ENCODE data around the gene NOSTRIN.
"Not testable (repeated sequence)": the region's sequence is repeated elsewhere in the genome, so short reads cannot be mapped to it uniquely, and the experiment has no call there.

Gene NOSTRIN, protein sequence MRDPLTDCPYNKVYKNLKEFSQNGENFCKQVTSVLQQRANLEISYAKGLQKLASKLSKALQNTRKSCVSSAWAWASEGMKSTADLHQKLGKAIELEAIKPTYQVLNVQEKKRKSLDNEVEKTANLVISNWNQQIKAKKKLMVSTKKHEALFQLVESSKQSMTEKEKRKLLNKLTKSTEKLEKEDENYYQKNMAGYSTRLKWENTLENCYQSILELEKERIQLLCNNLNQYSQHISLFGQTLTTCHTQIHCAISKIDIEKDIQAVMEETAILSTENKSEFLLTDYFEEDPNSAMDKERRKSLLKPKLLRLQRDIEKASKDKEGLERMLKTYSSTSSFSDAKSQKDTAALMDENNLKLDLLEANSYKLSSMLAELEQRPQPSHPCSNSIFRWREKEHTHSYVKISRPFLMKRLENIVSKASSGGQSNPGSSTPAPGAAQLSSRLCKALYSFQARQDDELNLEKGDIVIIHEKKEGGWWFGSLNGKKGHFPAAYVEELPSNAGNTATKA

GRCh38 chr2:168801961-168802858 is at the start of gene NOSTRIN:
Gene NOSTRIN (plus strand): TSS chr2:168802637. CDS start chr2:168802647, 10 bp downstream.
- no peak for DNase-seq (ENCODE audit: low read depth, low spot score)

DNA sequence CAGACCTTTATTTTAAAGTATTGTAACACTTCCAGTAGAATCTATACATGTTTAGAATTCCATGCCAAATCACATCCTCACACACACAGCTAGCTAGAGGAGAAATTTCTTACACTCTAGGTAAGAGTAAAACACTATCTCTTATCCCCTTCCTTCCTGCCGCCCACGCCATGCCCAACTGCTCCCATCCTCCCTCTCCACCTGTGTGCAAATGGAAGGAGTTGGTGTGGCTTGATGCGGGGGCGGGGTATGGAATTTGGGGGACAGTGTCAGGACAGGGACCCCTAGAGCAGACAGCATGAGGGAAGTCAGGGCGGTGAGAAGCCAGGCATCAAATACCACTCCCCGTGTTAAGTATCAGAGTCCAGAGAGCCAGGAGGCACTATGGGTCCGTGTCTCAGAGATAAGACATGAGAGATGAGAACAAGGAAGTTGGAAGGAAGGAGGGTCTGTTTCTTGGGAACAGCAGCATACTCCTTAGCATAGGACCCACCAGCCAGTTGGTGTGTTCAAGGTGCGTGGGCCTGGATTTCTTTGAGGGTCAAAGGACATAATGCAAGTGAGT is 48.6 kb upstream of the NOSTRIN start:
- no peak for DNase-seq (ENCODE audit: low read depth, low spot score)

GRCh38 chr2:168757223-168757622 is 45.2 kb upstream of the NOSTRIN start:
- DNase-seq (ENCODE audit: low read depth, low spot score): no peak

- no peak for DNase-seq (ENCODE audit: low read depth, low spot score)
Observed at GRCh38 chr2:168758970-168759820, 43.2 kb upstream of the NOSTRIN start.

DNA sequence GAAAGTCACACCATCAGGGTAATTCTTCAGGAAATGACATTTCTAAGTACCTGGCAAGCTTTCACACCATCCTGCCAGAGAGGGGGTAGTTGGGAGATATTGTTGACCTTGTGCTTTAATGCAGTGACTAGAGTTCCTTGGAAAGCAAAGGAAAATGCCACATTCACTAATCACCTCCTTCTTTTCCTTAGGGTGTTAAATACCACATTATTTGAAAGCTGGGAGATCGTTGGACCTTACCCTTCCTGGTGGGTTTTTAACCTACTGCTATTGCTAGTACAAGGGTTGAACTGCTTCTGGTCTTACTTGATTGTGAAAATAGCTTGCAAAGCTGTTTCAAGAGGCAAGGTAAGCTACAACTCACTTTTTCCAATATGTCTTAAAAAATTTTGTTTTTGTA is 37.0 kb upstream of the NOSTRIN start:
- no peak for DNase-seq (ENCODE audit: low read depth, low spot score)

- no peak for DNase-seq (ENCODE audit: low read depth, low spot score)
Observed at GRCh38 chr2:168766600-168766999, 35.8 kb upstream of the NOSTRIN start.

- DNase-seq (ENCODE audit: low read depth, low spot score): no peak
Observed at GRCh38 chr2:168767258-168767657, 35.2 kb upstream of the NOSTRIN start.

GRCh38 chr2:168768357-168768756 is 34.1 kb upstream of the NOSTRIN start:
- DNase-seq (ENCODE audit: low read depth, low spot score): not testable (repeated sequence)

- no peak for DNase-seq (ENCODE audit: low read depth, low spot score)
Observed at GRCh38 chr2:168770796-168771195, 31.6 kb upstream of the NOSTRIN start.

DNA sequence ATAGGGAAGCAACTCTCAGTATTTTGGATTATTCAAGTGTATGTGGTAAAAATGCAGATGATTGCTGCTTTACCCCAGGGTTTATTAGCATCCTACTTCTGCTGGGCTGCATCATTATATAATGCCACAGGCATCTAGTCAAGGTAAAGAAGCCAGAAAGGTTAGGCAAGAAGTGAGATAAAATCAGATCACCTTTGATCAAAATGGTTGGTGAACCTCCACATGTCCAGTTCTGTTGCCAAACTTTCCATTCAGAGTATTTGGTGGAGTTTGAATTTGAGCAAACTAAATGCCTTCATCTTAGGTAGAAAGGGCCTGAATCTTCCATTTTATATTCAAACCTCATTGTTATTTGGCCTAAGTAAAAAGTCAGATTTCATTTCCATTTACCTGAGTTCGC is 29.7 kb upstream of the NOSTRIN start:
- DNase-seq (ENCODE audit: low read depth, low spot score): no peak

- no peak for DNase-seq (ENCODE audit: low read depth, low spot score)
Observed at GRCh38 chr2:168773128-168773527, 29.3 kb upstream of the NOSTRIN start.

GRCh38 chr2:168773719-168774521 is 28.5 kb upstream of the NOSTRIN start:
- no peak for DNase-seq (ENCODE audit: low read depth, low spot score)

GRCh38 chr2:168775837-168776236 is 26.6 kb upstream of the NOSTRIN start:
- no peak for DNase-seq (ENCODE audit: low read depth, low spot score)

DNA sequence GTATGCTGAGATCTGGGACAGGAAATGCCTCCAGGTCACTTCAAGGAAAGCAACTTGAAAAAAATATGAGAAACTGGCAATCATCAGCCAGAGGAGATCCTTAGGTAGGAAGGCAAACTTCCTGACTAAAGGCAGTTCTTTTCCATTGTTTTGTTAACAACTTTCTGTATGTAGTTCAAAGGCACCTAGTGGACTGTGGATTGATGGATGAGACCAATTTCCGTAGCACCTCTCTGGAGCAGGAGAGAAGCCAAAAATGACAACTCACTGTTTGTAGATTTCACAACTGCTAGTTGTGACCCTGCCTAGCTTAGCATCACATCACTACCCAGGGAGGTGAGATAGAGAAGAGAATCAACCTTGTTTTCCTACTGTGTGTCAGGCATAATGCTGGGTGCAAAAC is 21.8 kb upstream of the NOSTRIN start:
- DNase-seq (ENCODE audit: low read depth, low spot score): no peak

- DNase-seq (ENCODE audit: low read depth, low spot score): no peak
Observed at GRCh38 chr2:168781191-168781817, 21.1 kb upstream of the NOSTRIN start.

DNA sequence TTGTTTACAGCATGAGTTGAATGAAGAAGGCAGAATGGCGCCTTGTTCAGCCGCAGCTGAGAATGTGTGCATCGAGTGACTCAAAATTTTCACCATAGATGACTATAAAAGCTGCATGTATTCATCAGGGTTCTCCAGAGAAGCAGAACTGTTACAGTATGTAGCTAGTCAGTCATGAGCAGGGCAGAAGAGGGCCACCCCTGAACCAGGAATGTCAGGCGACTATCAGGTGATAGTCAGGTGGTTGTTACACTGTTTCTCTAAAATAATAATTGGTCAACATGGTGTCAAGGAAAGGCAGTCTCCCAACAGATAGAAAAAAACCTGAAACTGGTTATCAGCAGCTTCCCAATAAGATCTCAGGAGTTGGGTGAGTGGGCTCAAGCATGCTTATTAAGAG is 20.2 kb upstream of the NOSTRIN start:
- DNase-seq (ENCODE audit: low read depth, low spot score): no peak

- DNase-seq (ENCODE audit: low read depth, low spot score): no peak
Observed at GRCh38 chr2:168784993-168785392, 17.4 kb upstream of the NOSTRIN start.

DNA sequence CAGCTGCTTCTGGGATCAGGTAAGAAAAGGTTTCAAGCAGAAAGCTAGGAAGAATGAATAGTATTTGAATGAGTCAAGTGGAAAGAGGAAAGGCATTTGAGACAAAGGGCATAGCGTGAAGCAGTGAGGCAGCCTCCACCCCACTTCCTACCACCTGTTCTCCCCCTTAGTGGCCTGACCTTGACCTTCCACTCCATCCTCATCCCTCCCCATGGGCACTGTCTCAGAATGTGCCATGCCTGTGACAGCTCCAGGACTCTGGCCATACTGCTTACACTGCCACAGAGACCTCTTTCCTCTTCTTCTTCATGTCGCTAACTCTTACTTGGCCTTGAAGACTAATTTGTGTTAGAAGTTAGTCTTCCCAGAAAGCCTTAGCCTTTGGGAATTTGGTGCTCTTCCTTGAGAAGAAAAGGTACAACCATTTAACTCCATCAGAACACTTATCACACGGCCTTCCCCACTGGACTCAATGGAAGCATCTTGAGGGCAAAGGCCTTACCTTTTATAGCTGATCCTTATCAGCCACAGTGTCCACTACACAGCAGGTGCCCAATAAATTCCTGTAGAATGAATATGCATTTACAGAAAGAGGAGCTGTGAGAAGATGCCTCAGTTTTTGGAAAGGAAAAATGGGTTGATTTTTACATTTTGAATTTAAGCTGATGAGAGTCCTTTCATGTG is 15.2 kb upstream of the NOSTRIN start:
- no peak for DNase-seq (ENCODE audit: low read depth, low spot score)

DNA sequence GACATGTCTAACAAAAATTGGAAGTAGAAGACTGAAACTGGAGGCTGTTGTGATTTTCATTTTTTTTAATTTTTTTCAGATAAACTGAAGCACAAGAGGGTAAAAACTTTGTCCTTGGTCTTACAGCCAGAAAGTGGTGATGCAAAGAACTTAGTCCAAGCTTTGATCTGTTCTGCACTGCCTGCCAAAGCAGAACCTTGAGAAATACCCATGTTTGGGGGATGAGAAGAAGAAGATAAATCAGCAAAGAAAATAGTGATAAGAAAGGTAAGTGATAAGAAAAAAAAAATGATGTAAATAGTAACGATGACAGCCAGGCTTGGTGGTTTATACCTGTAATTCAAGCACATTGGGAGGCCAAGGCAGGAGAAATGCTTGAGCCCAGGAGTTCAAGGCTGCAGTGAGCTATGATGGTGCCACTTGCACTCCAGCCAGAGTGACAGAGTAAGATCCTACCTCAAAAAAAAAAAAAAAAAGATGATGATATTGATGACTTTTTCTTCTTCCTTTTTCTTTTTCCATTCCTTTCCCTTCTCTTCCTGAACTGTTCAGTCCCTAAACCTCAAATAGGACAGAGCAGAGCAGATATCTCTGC is 14.6 kb upstream of the NOSTRIN start:
- no peak for DNase-seq (ENCODE audit: low read depth, low spot score)
